ENCODE data around the gene NTN4. TPM values are rescaled to one million over a fixed set of nuclear protein-coding genes. Genes with fewer than 3 reads are reported as not detected.

The NTN4 gene
- total RNA-seq, 4 donors from 2014 or later: 6.7 to 25.9 (median 16.7) TPM

- Histone ChIP-seq H3K4me1 (peaks cover 0 to 21% (median 12%) of the 10 kb centered on the region in 4 donors), H3K27ac (peak overlapping the region in 1 of 4 donors; percentile 10), H3K36me3 (no peaks in the 10 kb centered on the region), H3K4me3 (no peak overlapping the region), H3K27me3 (no peaks in the 10 kb centered on the region), H3K9me3 (no peaks in the 10 kb centered on the region)
- intact Hi-C loops (cut with DNase I; ENCODE audit: low total_unique reads): no loop called here
- no peak for DNase-seq
- WGBS, 2 donors (ENCODE audit: low coverage in 1 of 2): 60 to 79% methylated on average over 2 of the region's 2 CpGs
- in situ Hi-C loops (cut with MboI; ENCODE audit: low pct_ligation_motif_present in 1 of 4, low pct_unique_long_range_greater_than_20kb in 1 of 4, low sequenced_read_pairs in 3 of 4): no loop called here
- TF ChIP-seq CTCF (IDR thresholded peaks at IDR 0.05) (no peak), POLR2AphosphoS5 (IDR thresholded peaks at IDR 0.05) (no peak), EP300 (IDR thresholded peaks at IDR 0.05; ENCODE audit: low read depth) (no peak), POLR2A (IDR thresholded peaks at IDR 0.05) (no peak)
These were observed 117.0 kb downstream of the NTN4 start for GRCh38 chr12:95673576-95673975.

- Histone ChIP-seq H3K9me3 (no peaks in the 10 kb centered on the region), H3K4me1 (peaks cover 0 to 32% (median 12%) of the 10 kb centered on the region in 4 donors), H3K27ac (no peak overlapping the region), H3K36me3 (no peaks in the 10 kb centered on the region), H3K4me3 (no peak overlapping the region), H3K27me3 (no peaks in the 10 kb centered on the region)
- no peak for TF ChIP-seq POLR2AphosphoS5 (IDR thresholded peaks at IDR 0.05)
- TF ChIP-seq CTCF (IDR thresholded peaks at IDR 0.05): no peak
- no peak for TF ChIP-seq POLR2A (IDR thresholded peaks at IDR 0.05)
- in situ Hi-C loops (cut with MboI; ENCODE audit: low pct_ligation_motif_present in 1 of 4, low pct_unique_long_range_greater_than_20kb in 1 of 4, low sequenced_read_pairs in 3 of 4) (no loop called here), intact Hi-C loops (cut with DNase I; ENCODE audit: low total_unique reads) (no loop called here)
- DNase-seq: no peak
- WGBS, 2 donors (ENCODE audit: low coverage in 1 of 2): 95% methylated on average over 21 of the region's 21 CpGs; no CpG with 5 or more reads in 1 of the 2 donors
These were observed 118.4 kb downstream of the NTN4 start for GRCh38 chr12:95672166-95672565.

GRCh38 chr12:95671265-95671664 lies 119.3 kb downstream of the NTN4 start:
- TF ChIP-seq CTCF (IDR thresholded peaks at IDR 0.05): no peak
- no peak for TF ChIP-seq POLR2AphosphoS5 (IDR thresholded peaks at IDR 0.05)
- no peak for TF ChIP-seq POLR2A (IDR thresholded peaks at IDR 0.05)
- TF ChIP-seq EP300 (IDR thresholded peaks at IDR 0.05; ENCODE audit: low read depth): no peak
- no peak overlapping the region for H3K27ac ChIP-seq
- WGBS, 2 donors (ENCODE audit: low coverage in 1 of 2): 87 to 90% methylated on average over 3 to 6 of the region's 6 CpGs
- peaks cover 0 to 32% (median 12%) of the 10 kb centered on the region in 4 donors for H3K4me1 ChIP-seq
- H3K27me3 ChIP-seq: no peaks in the 10 kb centered on the region
- intact Hi-C loops (cut with DNase I; ENCODE audit: low total_unique reads) (no loop called here), in situ Hi-C loops (cut with MboI; ENCODE audit: low pct_ligation_motif_present in 1 of 4, low pct_unique_long_range_greater_than_20kb in 1 of 4, low sequenced_read_pairs in 3 of 4) (no loop called here)
- no peak for DNase-seq
- no peak overlapping the region for H3K4me3 ChIP-seq
- no peaks in the 10 kb centered on the region for H3K36me3 ChIP-seq
- H3K9me3 ChIP-seq: no peaks in the 10 kb centered on the region

- peaks cover 0 to 28% (median 3%) of the 10 kb centered on the region in 4 donors for H3K4me1 ChIP-seq
- TF ChIP-seq POLR2A (IDR thresholded peaks at IDR 0.05): no peak
- no peak for TF ChIP-seq EP300 (IDR thresholded peaks at IDR 0.05; ENCODE audit: low read depth)
- TF ChIP-seq CTCF (IDR thresholded peaks at IDR 0.05): no peak
- TF ChIP-seq POLR2AphosphoS5 (IDR thresholded peaks at IDR 0.05): no peak
- DNase-seq: no peak
- H3K27me3 ChIP-seq: no peaks in the 10 kb centered on the region
- H3K4me3 ChIP-seq: no peak overlapping the region
- no peaks in the 10 kb centered on the region for H3K9me3 ChIP-seq
- peak overlapping the region in 3 of 4 donors; percentile 23 to 36 (median 31) for H3K27ac ChIP-seq
- no peaks in the 10 kb centered on the region for H3K36me3 ChIP-seq
- intact Hi-C loops (cut with DNase I; ENCODE audit: low total_unique reads) (no loop called here), in situ Hi-C loops (cut with MboI; ENCODE audit: low pct_ligation_motif_present in 1 of 4, low pct_unique_long_range_greater_than_20kb in 1 of 4, low sequenced_read_pairs in 3 of 4) (no loop called here)
- WGBS, 2 donors (ENCODE audit: low coverage in 1 of 2): 47 to 50% methylated on average over 2 of the region's 2 CpGs
These were observed 127.0 kb downstream of the NTN4 start for GRCh38 chr12:95663525-95663924.
